Right kidney (tissue), 1 donor: ENCODE measurements around the gene PHKG1.
"Not testable (repeated sequence)": the region's sequence is repeated elsewhere in the genome, so short reads cannot be mapped to it uniquely, and the experiment has no call there.

Experiments
- DNase-seq: peaks from one replicate; pipeline ENCODE4 v3.0.0-alpha.2; 2016

PHKG1 gene

GRCh38 chr7:56045758-56046157, 47.0 kb downstream of the PHKG1 start:
- not testable (repeated sequence) for DNase-seq

GRCh38 chr7:56040730-56041129, 52.0 kb downstream of the PHKG1 start:
- no peak for DNase-seq

GRCh38 chr7:56033671-56034432, 58.9 kb downstream of the PHKG1 start:
- DNase-seq = peak; percentile 81

- DNase-seq = not testable (repeated sequence)
These were observed 60.2 kb downstream of the PHKG1 start for GRCh38 chr7:56032578-56032977.

GRCh38 chr7:56031556-56031955, 61.2 kb downstream of the PHKG1 start:
- DNase-seq = not testable (repeated sequence)

- DNase-seq = no peak
These were observed 62.4 kb downstream of the PHKG1 start for GRCh38 chr7:56030340-56030739.
